Activated naive CD8-positive, alpha-beta T cell treated with anti-CD3 and anti-CD28 coated beads, Interleukin-2, amount 50 U/mL, for 24 hours (primary cell): ENCODE results near the gene SIRT5.

Experiments
- ATAC-seq: fragments of 150-1000 bp; cut with Tn5 transposase; one replicate; pipeline ENCODE4 v1.10.0; 2021
- DNase-seq: peaks from one replicate; pipeline ENCODE4 v3.0.0; 2021
- H3K27ac Mint-ChIP-seq: one replicate; pipeline ENCODE4 v1.8.0; 2021; ENCODE audit warnings: mild to moderate bottlenecking, mixed read lengths
- H3K27me3 Mint-ChIP-seq: one replicate; pipeline ENCODE4 v1.8.0; 2021; ENCODE audit warnings: mixed read lengths
- H3K36me3 Mint-ChIP-seq: one replicate; pipeline ENCODE4 v1.8.0; 2021; ENCODE audit warnings: low read depth, mixed read lengths
- H3K4me1 Mint-ChIP-seq: one replicate; pipeline ENCODE4 v1.8.0; 2021; ENCODE audit warnings: mixed read lengths
- H3K4me3 Mint-ChIP-seq: one replicate; pipeline ENCODE4 v1.8.0; 2021; ENCODE audit warnings: mild to moderate bottlenecking, moderate library complexity, mixed read lengths
- H3K9me3 Mint-ChIP-seq: one replicate; pipeline ENCODE4 v1.8.0; 2021; ENCODE audit warnings: mixed read lengths

SIRT5 gene

DNA sequence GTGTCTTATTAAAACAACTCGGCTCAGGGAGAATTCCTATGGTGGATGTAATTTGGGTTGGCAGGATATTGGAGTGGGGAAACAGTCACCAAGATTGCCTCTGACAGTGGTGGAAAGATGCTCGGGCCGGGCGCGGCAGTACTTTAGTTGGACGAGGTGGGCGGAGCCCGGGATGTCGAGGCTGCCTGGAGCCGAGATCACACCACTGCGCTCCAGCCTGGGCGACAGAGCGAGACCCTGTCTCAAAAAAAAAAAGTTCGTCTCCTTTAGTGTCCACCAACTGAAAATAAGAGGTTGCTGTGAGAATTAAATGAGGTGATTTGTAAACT lies 41.4 kb downstream of the SIRT5 start:
- peak overlapping the region; percentile 99 for H3K4me3 Mint-ChIP-seq
- peak overlapping the region; percentile 97 for H3K27ac Mint-ChIP-seq
- no peaks in the 10 kb centered on the region for H3K9me3 Mint-ChIP-seq
- ATAC-seq (peak; percentile 31), DNase-seq (peak; percentile 67)
- H3K4me1 Mint-ChIP-seq, result peaks cover 51% of the 10 kb centered on the region
- H3K36me3 Mint-ChIP-seq, result peaks cover 48% of the 10 kb centered on the region
- peaks cover 2% of the 10 kb centered on the region for H3K27me3 Mint-ChIP-seq

DNA sequence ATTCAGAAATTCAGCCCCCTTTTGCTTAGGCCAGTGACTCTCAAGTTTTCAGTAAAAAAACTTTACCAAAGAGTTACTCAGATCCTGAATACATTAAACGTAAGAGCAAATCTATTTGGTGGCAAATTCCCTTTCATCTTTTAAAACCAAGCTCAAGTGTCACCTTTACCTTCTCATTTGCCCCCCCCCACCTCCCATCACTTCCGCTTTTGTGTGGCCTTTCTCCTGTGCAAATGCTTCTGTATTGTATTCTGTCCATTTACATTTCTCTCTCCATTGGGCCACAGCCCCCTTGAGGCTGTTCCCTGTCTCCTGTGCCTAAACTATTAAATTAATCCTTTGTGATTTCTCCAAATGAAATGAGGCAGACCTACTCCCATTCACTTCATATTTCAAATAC lies 42.7 kb downstream of the SIRT5 start:
- peaks cover 58% of the 10 kb centered on the region for H3K36me3 Mint-ChIP-seq
- DNase-seq (no peak), ATAC-seq (no peak)
- peaks cover 2% of the 10 kb centered on the region for H3K27me3 Mint-ChIP-seq
- no peaks in the 10 kb centered on the region for H3K9me3 Mint-ChIP-seq
- peak overlapping the region; percentile 97 for H3K27ac Mint-ChIP-seq
- H3K4me1 Mint-ChIP-seq, result peaks cover 44% of the 10 kb centered on the region
- H3K4me3 Mint-ChIP-seq, result peak overlapping the region; percentile 99

DNA sequence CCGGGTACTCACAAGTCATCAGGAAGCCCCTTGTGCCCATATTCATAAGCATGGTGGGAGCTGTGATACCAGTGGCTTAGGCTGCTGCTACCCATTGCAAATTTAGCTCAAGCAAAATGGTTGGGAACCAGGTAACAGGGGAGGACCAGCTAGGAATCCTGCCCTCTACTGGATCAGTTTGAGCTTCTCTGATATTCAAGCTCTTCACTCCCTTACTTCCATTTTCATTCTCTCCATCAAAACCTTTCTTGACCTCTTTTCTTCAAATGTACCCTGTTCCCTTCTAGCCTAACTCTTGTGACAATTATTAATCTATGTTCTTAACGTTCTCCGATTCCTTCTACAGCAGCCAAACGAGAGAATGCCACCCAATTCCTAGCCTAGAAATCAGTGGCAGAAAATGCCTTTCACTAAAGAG lies 50.5 kb downstream of the SIRT5 start:
- no peaks in the 10 kb centered on the region for H3K9me3 Mint-ChIP-seq
- H3K4me3 Mint-ChIP-seq, result no peak overlapping the region
- no peak for DNase-seq
- peak; percentile 88 for ATAC-seq
- H3K36me3 Mint-ChIP-seq, result peaks cover 63% of the 10 kb centered on the region
- H3K27ac Mint-ChIP-seq, result peak overlapping the region; percentile 70
- peaks cover 16% of the 10 kb centered on the region for H3K4me1 Mint-ChIP-seq
- H3K27me3 Mint-ChIP-seq, result no peaks in the 10 kb centered on the region

DNA sequence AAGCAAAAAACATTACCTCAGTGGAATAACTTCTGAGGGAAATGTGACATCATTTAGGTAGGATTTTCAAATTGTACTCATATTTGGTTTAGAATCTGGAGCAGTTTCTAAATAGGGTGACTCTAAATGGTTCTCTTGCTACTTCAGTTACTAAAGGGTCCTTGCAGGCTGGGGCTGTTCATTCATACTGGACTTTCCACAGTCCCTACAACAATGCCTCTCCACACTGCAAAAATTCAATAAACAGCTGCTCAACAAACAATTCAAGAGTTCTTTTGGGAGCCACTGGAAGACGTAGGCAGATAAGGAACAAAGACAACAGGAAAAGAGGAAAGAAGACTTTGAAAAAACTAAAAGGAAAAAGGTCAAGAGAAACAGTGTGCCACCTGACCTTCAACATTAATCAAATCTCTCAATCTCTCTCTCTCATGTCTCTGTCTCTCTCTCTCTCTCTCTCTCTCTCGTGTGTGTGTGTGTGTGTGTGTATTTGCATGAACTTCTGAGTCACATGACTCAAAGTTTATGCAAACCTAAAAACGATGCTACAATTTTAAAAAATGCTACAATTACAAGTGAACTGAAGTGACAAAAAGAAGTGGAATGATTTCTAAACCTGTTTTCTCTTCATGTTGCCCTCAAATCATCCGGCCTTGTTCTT lies 55.2 kb downstream of the SIRT5 start:
- Mint-ChIP-seq H3K4me1 (peaks cover 31% of the 10 kb centered on the region), H3K9me3 (no peaks in the 10 kb centered on the region), H3K4me3 (peak overlapping the region; percentile 22), H3K36me3 (peaks cover 60% of the 10 kb centered on the region), H3K27me3 (no peaks in the 10 kb centered on the region), H3K27ac (peak overlapping the region; percentile 95)
- DNase-seq, result no peak
- ATAC-seq, result no peak

DNA sequence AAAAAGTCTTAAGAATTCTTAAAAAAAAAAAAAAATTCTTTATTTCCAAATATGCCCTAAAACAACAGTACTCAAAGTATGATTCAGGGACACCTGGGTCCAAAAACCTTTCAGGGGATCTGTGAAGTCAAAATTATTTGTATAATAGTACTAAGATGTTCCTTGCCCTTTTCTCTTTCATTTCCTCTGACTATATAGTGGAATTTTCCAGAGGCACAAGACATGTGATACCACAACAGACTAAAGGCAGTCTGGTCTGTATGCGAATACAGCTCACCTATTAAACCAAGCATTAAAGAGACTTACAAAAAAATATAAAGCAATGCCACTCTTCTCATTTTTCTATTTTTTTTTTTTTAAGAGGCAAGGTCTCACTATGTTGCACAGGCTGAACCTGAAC lies 56.1 kb downstream of the SIRT5 start:
- no peak for DNase-seq
- Mint-ChIP-seq H3K27ac (peak overlapping the region; percentile 95), H3K36me3 (peaks cover 67% of the 10 kb centered on the region), H3K4me3 (no peak overlapping the region), H3K4me1 (peaks cover 35% of the 10 kb centered on the region), H3K9me3 (no peaks in the 10 kb centered on the region), H3K27me3 (no peaks in the 10 kb centered on the region)
- ATAC-seq, result peak; percentile 94

DNA sequence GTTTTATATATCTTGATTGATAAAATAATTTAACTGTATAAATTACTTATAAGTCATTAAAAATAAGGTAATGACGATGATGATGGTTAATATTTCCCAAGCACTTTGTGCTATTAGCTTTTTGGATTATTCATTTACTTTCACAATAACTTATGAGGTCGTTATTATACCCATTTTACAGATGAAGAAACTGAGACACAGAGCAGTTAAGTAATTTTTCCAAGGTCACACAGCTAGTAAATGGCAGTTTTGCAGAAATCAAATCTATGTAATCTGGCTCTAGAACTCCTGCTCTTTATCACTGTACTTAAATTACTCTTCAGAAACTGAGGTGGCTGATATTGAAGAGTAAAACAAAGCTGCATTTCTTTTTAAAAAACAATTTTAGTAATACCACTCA lies 58.9 kb downstream of the SIRT5 start:
- Mint-ChIP-seq H3K27me3 (no peaks in the 10 kb centered on the region), H3K4me3 (no peak overlapping the region), H3K27ac (no peak overlapping the region), H3K9me3 (no peaks in the 10 kb centered on the region), H3K4me1 (peaks cover 56% of the 10 kb centered on the region), H3K36me3 (peaks cover 70% of the 10 kb centered on the region)
- DNase-seq (no peak), ATAC-seq (no peak)

DNA sequence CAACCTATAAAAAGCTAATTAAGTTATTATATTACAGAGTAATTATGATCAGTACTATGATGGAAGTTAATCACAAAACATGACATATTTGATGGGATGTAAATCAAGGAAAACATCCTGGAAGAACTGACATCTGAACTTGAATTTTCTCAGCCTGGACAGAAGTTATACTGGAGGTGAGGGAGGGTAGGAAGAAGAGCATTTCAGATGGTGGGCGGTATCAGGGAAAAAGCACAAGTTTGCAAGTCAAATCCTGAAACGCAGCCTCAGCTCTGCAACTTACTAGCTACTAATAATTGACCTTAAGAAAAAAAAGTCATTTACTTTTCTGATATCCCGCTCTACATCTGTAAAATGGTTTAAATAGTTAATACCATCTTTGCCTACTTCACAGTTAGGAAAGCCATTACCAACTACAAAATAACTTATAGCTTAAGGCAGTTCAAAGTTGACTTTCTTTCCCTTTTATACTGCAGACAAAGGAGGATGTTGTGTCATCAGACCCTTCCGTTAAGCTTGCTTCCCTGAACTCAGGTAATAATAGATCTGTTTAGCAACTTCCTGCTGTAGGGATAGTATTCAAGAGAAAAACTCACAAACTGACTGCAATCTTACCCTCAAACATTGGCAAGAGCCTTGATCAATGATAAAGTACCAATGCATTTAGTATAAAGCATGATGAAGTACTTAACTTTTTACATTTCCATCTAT lies 61.7 kb downstream of the SIRT5 start:
- Mint-ChIP-seq H3K4me3 (no peak overlapping the region), H3K27me3 (no peaks in the 10 kb centered on the region), H3K27ac (peak overlapping the region; percentile 40), H3K36me3 (peaks cover 60% of the 10 kb centered on the region), H3K4me1 (peaks cover 45% of the 10 kb centered on the region), H3K9me3 (no peaks in the 10 kb centered on the region)
- no peak for DNase-seq
- no peak for ATAC-seq

DNA sequence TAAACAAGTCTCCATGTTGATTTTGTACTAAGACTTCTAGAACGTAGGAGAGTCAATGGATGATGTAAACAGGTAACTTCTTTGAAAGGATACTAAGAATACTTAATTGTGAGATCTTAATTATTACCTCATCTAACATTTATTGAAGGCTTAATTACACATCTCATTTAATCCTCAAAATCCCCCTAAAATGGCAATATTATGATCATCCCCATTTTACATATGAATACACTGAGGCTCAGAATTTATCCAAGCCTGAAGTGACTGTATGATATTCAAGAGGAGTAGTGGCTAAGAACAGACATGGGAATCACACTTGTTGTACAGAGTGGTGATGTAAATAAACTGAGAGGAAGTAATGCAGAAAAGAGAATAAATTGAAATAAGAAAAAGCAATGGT lies 63.6 kb downstream of the SIRT5 start:
- Mint-ChIP-seq H3K36me3 (peaks cover 56% of the 10 kb centered on the region), H3K27me3 (no peaks in the 10 kb centered on the region), H3K4me3 (no peak overlapping the region), H3K4me1 (peaks cover 50% of the 10 kb centered on the region), H3K27ac (peak overlapping the region; percentile 29), H3K9me3 (no peaks in the 10 kb centered on the region)
- DNase-seq (no peak), ATAC-seq (no peak)

DNA sequence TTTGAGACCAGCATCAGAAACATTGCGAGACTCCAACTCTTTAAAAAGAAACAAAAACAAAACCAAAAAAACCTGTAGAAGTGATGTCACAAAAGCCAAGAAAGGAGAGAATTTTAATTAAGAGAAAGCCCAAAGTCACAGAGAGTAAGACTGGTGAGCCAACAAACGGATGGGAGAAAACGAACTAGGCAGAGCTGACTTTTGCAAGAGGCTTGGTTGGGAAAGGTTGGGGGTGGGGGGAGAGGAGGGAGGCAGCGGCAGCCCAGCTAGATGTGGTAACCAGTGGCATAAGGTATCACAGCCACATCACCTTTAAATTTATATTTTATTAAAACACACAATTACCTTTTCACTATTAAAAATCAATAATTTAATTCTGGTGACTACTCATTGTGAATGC lies 64.2 kb downstream of the SIRT5 start:
- Mint-ChIP-seq H3K36me3 (peaks cover 60% of the 10 kb centered on the region), H3K27ac (peak overlapping the region; percentile 29), H3K9me3 (no peaks in the 10 kb centered on the region), H3K4me3 (no peak overlapping the region), H3K27me3 (no peaks in the 10 kb centered on the region), H3K4me1 (peaks cover 50% of the 10 kb centered on the region)
- DNase-seq, result no peak
- no peak for ATAC-seq

- Mint-ChIP-seq H3K4me1 (peaks cover 37% of the 10 kb centered on the region), H3K36me3 (peaks cover 48% of the 10 kb centered on the region), H3K4me3 (no peak overlapping the region), H3K27ac (peak overlapping the region; percentile 74), H3K9me3 (no peaks in the 10 kb centered on the region), H3K27me3 (no peaks in the 10 kb centered on the region)
- no peak for ATAC-seq
- no peak for DNase-seq
These were observed 66.9 kb downstream of the SIRT5 start for GRCh38 chr6:13641315-13641714.

GRCh38 chr6:13643125-13643524 lies 68.7 kb downstream of the SIRT5 start:
- H3K36me3 Mint-ChIP-seq, result peaks cover 39% of the 10 kb centered on the region
- no peaks in the 10 kb centered on the region for H3K27me3 Mint-ChIP-seq
- H3K4me1 Mint-ChIP-seq, result peaks cover 23% of the 10 kb centered on the region
- H3K9me3 Mint-ChIP-seq, result no peaks in the 10 kb centered on the region
- no peak overlapping the region for H3K4me3 Mint-ChIP-seq
- DNase-seq, result no peak
- H3K27ac Mint-ChIP-seq, result no peak overlapping the region
- ATAC-seq, result no peak

- no peaks in the 10 kb centered on the region for H3K9me3 Mint-ChIP-seq
- no peak overlapping the region for H3K4me3 Mint-ChIP-seq
- H3K36me3 Mint-ChIP-seq, result peaks cover 31% of the 10 kb centered on the region
- peaks cover 16% of the 10 kb centered on the region for H3K4me1 Mint-ChIP-seq
- H3K27me3 Mint-ChIP-seq, result no peaks in the 10 kb centered on the region
- no peak for DNase-seq
- H3K27ac Mint-ChIP-seq, result no peak overlapping the region
- ATAC-seq, result no peak
These were observed 74.4 kb downstream of the SIRT5 start for GRCh38 chr6:13648850-13649249.

GRCh38 chr6:13649393-13649792 lies 75.0 kb downstream of the SIRT5 start:
- DNase-seq (no peak), ATAC-seq (peak; percentile 36)
- H3K9me3 Mint-ChIP-seq, result no peaks in the 10 kb centered on the region
- no peaks in the 10 kb centered on the region for H3K27me3 Mint-ChIP-seq
- H3K36me3 Mint-ChIP-seq, result peaks cover 31% of the 10 kb centered on the region
- no peak overlapping the region for H3K4me3 Mint-ChIP-seq
- peak overlapping the region; percentile 36 for H3K27ac Mint-ChIP-seq
- H3K4me1 Mint-ChIP-seq, result peaks cover 16% of the 10 kb centered on the region

DNA sequence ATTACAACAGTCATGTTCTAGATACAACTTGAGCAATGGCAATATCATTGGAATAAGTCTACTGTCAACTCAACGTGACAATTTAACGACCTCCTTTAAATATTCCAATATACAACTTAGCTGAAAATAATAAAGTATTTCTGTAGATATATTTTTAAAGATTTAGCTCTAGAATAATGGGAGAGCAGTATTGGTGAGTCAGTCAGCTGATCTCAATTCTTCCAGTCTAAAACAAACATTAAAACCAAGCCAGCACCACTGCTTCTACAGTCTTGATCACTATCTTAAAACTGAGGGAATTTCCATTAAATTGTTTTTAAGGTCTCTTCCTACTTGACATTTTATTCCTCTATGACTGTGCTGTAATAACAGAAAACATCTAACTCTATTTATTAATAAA lies 78.9 kb downstream of the SIRT5 start:
- peaks cover 27% of the 10 kb centered on the region for H3K4me1 Mint-ChIP-seq
- no peak overlapping the region for H3K4me3 Mint-ChIP-seq
- H3K27ac Mint-ChIP-seq, result no peak overlapping the region
- DNase-seq (no peak), ATAC-seq (peak; percentile 75)
- no peaks in the 10 kb centered on the region for H3K27me3 Mint-ChIP-seq
- H3K9me3 Mint-ChIP-seq, result no peaks in the 10 kb centered on the region
- peaks cover 28% of the 10 kb centered on the region for H3K36me3 Mint-ChIP-seq

- H3K36me3 Mint-ChIP-seq, result peaks cover 25% of the 10 kb centered on the region
- H3K4me1 Mint-ChIP-seq, result peaks cover 25% of the 10 kb centered on the region
- H3K4me3 Mint-ChIP-seq, result no peak overlapping the region
- H3K27me3 Mint-ChIP-seq, result no peaks in the 10 kb centered on the region
- H3K27ac Mint-ChIP-seq, result no peak overlapping the region
- ATAC-seq (no peak), DNase-seq (no peak)
- H3K9me3 Mint-ChIP-seq, result no peaks in the 10 kb centered on the region
These were observed 80.1 kb downstream of the SIRT5 start for GRCh38 chr6:13654496-13654895.
